ENCODE results near the gene AHRR.
"Not testable (repeated sequence)": the region's sequence is repeated elsewhere in the genome, so short reads cannot be mapped to it uniquely, and the experiment has no call there.

AHRR gene

DNA sequence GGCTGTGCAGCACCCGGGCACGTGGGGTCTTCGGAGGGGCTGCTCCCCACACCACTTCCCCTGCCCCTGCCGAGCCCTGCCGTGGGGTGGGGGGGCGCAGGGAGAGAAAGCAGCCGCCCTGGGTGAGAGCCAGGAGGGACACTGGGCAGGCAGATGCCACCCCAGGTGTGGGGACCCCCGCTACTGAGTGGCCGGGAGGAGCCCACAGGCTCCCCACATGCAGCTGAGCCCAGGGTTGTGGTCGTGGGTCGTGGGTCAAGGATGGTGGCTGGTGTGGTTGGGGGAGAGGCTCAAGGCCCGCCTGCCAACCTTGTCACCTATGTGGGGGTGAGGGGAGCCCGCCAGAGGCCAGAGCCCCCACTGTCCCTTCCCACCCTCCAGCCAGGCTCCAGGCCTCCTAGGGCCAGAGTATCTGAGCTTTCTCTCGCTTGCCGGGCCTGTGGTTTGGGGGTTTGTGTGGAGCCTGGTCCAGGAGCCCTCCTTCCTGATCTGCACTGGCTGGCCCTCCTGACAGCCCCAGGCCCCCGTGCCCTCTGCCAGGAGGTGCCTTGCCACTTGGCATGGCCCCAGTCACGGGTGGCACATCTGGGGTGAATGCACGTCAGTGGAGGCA, 157.0 kb downstream of the AHRR start:
- no peak for DNase-seq

DNA sequence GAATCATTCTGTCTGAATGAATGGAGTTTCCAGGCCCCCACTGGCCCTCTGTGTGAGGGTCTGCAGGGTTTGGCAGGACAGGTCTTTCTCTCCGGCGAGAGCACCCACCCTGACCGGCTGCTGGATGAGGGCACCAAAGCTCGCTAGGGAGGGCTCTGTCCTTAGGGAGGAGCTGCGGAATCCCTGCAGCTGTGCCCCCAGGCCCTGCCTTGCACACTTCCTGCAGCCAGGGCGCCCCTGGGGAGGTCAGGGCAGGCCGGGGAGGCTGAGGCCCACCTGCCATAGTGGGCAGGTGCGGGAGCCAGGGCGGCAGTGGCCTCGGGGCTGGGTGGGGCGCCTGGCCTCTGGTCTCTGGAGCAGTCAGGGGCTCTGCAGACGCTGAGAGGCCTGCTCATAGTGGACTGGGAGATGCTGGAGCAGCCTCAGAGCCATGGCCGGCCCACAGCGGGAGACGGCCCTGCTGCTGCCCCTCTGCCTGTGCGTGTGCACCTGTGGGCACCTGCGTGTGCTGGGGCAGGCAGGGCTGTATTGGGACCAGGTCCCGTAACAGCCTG, 157.5 kb downstream of the AHRR start:
- DNase-seq: no peak

DNA sequence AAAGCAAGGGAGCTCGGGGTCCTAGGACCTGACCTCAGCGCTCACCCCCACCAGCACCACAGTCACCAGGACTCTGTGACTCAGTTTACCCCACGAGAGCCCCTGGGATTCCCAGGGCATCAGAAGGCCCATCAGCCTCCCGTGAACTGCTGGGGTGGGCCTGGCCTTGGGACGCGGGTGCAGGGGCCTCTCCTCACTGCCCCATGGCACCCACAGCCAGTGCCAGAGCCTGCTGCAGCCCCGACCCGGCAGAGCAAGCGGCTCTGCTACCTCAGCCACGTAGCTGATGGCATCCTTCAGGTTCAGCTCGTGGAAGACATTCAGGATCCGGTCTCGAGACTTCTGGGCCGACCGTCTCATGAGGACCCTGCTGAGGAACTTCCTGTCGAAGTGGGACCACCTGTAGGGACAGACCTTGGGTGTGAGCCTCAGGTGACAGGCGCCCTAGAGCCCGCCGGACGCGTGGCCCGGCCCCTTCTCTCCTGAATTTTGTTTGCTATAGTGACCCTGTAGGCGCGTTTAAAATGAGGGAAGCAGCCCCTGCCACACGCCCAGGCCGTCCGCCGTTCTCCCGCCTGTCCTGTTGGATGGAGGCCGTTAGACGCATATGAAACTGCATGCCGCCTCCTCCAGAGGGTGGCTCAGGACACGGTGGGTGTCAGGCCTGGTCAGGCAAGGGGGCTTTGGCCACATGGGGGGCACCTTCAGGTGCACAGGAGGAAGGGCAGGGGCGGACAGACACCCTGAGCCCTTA, 158.2 kb downstream of the AHRR start:
- DNase-seq: no peak

DNA sequence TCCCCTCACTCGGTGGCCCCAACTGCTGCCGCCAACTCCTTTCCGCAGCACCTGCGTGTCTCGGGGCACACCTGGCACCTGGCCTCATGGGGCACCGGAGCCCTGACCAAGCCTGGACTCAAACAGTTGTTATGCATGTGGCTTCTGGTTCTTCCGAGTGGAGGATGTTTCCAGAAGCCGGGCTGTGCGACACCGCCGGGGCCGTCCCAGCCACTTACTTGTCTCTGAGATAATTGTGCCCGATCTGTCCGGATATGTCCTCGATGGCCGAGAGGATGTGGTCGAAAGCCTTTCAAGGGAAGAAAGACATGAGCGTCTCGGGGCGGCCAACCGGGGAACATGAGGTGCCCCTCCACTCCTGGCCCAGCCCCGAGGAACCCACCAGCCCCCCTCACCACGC, 159.8 kb downstream of the AHRR start:
- no peak for DNase-seq

DNA sequence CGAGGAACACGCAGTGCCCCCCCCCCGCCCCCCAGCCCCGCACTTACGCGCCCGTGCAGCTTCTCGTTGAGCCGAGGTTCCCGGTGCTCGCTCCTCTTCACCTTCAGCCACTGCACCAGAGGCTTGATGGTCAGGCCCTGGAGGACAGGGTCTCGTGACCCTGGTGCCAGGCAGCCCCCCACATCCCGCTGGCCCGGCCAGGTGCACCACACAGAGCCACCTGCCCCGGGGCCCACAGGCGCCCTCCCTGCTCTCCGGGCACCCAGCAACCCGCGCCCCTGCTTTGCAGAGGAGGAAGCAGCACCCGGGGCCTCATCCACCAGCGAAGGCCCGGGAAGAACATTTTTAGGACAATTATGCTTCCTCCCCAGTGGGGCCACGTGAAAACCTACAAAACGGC, 160.5 kb downstream of the AHRR start:
- DNase-seq: no peak

DNA sequence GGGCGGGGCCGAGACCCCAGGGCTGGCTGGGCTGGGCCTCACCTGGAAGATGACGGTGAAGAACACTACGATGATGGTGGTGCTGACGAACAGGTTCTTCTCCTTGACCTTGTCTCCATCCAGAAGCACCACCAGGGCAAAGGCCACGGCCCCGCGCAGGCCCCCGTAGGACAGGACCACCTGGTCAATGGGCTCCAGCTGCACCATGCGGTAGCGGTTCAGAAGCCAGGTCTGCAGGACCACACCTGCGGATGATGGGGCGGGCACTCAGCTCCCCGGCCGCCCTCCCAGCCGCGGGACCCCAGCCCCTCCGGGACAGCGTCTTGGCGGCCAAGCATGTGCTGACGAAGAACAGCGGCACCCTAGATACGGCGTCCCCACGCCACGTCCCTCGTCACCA, 161.0 kb downstream of the AHRR start:
- no peak for DNase-seq

DNA sequence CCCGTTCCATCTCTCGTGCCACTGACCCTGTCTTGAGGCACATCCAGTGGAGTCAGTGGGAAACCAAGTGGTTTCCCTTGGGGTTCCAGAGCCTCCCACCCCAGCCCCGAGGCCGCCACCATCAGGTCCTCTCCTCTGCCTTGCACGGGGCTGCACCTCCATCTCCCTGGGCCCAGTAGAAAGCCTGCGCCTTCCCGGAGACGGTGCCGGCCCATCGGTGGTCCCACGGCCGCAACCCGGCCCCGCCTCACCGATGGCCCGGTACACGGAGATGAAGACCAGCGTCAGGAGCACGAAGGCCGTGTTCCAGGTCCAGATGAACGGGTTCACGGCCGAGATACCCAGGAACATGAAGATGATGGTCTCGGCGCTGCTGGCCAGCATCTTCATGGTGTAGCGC, 161.5 kb downstream of the AHRR start:
- no peak for DNase-seq

DNA sequence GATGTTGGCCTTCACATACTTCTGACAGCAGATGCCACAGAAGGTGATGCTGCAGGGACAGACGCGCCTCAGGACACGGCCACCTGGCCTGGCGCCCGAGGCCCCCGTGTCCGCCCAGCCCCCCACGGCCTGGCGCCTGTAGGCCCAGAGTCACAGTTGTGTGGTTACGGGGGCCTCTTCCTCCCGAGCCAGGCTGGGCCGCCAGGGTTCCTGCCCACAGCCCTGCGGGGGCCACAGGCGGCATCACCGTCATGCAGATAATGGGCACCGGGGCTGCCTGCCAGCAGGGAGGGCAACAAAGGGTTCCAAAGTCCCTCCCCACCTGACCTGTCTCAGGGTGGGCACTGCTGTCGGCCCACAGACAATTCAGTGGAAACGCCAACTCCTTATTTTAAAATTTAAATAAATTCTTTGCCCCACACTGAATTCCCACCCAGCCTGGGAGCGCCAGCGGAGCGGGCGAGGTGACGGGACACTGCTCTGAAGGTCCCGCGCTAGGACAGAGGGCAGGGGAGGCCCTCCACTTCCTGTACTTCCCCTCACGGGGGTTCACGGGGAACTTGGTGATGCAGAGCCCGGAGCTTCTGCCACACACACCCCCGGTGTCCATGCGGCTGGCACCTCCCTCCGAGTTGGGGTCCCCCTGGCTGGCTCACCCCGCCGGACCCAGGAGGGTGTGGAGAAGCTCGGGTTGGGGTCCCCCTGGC, 162.1 kb downstream of the AHRR start:
- no peak for DNase-seq

DNA sequence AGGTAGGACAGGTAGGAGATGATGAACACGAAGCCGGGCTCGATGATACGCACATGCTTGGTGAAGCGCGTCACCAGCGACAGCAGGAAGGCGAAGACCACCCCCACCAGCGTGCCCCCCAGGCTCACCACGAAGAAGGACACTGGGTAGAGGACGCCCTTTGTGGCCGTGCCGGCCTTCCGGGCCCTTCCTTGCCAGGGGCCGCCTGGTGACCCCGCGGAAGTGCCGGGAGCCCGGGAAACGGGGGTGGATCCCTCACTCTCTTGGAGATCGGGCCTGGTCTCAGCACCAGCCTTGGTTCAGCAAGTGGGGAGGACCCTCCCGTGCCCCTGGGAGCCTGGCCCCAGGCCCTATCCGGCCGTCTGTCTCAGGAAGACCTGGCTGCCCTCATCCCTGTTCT, 163.0 kb downstream of the AHRR start:
- DNase-seq: no peak

DNA sequence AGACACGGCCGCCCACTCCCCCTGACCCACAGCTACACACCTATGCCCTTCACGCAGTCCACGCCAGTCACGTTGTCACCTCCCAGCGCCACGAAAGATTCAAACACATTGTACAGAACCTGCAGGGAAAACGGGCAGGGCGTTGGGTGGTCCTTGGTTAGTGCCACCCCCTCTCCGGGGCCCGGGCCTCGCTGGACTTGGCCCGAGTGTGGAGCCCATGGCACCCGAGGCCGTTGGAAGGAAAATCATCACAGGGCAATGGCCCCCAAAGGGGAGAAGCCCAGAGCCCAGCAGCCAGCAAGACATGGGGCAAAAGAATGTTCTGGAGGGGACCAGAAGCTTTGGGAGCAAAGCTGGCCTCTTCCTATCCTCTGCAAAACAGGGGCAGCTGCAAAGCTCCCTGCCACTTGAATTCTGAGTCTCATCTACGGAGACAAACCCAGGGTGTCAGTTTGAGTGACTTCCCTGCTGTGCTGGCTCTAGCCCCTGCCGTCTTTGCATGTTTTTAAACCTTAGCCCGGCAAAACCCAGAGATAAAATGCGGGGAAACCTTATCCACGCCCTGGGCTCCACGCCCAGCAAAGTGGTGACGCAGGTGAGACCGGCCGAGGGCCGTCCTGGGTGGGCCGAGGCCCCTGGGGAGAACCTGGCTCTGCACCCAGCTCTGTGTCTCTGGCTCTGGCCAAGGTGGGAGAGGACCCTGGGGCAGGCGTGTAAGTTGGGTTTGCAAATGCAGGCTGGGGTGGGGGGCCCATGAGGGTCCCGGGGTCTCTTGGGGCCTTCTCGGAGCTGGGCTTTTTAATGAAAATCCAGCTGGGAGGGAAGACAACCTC, 163.8 kb downstream of the AHRR start:
- DNase-seq: no peak

DNA sequence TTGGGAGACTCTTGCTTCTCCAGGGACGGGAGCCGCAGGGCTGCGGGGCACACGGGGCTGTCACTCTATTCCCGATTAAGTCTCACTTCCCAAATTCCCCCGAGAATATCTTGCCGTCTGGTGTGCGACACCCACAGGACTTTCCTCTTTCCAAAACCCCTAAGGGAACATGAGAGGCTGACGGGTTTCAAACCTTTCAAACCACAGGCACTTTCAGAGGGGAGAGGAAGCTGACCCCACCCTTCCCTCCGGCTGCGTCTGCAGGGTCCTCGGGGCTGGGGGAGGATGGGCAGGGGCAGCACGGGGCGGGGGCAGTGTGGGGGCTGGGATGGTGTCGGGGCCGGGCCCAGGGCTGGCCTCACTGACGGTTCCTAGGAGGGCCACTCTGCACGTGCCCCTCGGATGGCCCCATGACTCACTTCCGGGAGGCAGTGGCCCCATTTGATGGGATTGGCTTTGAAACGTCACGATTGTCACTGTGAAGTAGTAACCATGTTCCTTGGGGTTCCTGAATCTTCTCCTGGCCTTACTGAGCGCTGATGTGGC, 164.5 kb downstream of the AHRR start:
- DNase-seq: no peak

DNA sequence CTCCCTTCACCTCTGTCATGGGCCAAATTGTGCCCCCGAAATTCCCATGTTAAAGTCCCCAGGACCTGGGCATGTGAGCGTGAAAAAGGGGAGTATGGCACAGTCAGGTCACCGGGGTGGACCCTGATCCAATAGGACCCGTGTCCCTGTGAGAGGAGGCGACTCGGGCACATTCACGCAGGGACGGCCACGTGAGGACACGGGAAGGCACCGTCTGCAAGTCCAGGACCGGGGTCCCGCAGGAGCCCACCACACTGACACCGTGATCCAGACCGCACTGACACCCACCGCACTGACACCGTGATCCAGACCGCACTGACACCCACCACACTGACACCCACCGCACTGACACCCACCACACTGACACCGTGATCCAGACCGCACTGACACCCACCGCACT, 165.1 kb downstream of the AHRR start:
- not testable (repeated sequence) for DNase-seq
